ENCODE data around the gene RPL27A.

RPL27A gene

DNA sequence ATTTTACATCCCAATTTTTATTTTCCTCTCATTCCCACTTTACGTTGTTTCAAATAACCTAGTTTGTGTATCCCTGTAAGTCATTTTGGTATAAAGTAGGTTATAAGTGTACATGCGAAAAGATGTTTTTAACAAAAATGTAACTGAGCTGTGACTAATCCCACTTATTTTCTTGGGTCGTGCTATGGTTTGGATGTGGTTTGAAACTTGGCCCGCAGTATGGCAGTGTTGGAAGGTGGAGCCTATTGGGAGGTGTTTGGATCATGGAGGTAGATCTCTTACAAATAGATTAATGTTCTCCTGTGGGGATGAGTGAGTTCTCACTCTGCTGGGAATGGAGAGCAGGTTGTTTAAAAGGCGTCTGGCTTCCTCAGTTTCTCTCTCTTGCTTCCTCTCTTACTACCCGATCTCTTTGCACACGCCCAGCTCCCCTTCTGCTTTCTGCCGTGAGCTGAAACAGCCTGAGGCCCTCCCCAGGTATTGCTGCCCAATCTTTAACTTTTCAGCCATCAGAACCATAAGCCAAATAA, 7.2 kb downstream of the RPL27A start:
- in situ Hi-C loops (cut with MboI; ENCODE audit: low pct_unique_long_range_greater_than_20kb, low sequenced_read_pairs, unreplicated experiment) = no loop called here
- TF ChIP-seq, protein P1, sequence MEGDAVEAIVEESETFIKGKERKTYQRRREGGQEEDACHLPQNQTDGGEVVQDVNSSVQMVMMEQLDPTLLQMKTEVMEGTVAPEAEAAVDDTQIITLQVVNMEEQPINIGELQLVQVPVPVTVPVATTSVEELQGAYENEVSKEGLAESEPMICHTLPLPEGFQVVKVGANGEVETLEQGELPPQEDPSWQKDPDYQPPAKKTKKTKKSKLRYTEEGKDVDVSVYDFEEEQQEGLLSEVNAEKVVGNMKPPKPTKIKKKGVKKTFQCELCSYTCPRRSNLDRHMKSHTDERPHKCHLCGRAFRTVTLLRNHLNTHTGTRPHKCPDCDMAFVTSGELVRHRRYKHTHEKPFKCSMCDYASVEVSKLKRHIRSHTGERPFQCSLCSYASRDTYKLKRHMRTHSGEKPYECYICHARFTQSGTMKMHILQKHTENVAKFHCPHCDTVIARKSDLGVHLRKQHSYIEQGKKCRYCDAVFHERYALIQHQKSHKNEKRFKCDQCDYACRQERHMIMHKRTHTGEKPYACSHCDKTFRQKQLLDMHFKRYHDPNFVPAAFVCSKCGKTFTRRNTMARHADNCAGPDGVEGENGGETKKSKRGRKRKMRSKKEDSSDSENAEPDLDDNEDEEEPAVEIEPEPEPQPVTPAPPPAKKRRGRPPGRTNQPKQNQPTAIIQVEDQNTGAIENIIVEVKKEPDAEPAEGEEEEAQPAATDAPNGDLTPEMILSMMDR (IDR thresholded peaks at IDR 0.05; ENCODE audit: extremely low read depth, insufficient read depth, missing control alignments) = no peak
- no peak for DNase-seq (ENCODE audit: low spot score)

DNA sequence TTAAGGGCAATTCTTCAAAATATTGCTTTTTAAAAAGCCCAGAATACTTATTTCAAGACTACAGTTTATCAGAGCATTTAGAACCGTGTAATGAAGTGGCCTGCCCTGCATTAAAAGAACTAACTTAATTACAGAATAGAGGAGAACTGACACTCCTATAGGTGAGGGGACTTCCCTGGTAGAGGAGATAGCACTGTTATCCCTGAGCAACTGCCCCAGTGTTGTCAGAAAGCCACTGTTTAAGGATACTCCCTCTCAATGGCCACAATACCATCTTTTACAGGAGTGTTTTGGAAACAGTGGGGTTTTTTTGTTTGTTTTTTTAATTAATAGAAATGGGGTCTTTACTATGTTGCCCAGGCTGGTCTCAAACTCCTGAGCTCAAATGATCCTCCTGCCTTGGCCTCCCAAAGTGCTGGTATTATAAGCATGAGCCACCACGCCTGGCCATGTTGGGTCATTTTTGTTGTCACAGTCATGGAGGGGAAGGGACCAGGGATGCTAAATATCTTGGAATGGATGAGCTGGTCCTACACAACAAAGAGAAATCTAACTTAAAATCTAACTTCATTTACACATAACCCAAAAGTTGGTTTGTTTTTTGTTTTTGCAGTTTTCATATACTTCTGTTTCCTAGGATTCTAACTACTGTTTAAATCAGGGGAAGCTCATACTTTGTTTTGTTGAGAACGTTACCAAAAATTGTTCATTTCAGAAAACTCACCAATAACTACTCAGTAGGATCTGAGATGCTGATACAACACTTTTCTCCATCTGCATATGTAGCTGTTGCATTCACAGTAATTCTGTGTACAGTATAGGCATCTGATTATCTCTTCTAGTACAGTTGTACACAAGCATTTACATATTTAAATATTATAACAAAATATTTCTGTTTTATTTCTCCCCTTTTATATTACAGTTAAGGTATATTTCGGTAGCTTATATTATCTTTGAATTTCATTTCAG, 8.1 kb downstream of the RPL27A start:
- in situ Hi-C loops (cut with MboI; ENCODE audit: low pct_unique_long_range_greater_than_20kb, low sequenced_read_pairs, unreplicated experiment) = no loop called here
- DNase-seq (ENCODE audit: low spot score) = no peak
- TF ChIP-seq, protein P1 (IDR thresholded peaks at IDR 0.05; ENCODE audit: extremely low read depth, insufficient read depth, missing control alignments) = no peak

DNA sequence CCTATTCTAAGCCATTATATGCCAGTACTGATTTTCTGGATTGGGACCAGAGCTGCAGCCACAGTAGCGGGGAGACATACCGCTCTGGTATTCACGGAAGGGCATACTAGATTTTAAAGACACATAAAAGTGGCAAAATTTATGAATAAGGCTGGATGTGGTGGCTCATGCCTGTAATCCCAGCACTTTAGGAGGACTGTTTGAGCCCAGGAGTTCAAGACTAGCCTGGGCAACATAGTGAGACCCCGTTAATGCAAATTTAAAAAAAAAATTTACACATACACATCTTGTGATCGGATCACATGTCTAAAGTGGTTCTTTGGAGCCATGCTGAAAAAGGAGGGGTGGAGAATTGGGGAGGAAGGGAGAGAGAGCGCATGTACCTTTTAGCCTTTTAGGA, 9.0 kb downstream of the RPL27A start:
- no peak for DNase-seq (ENCODE audit: low spot score)
- in situ Hi-C loops (cut with MboI; ENCODE audit: low pct_unique_long_range_greater_than_20kb, low sequenced_read_pairs, unreplicated experiment) = no loop called here
- TF ChIP-seq, protein P1 (IDR thresholded peaks at IDR 0.05; ENCODE audit: extremely low read depth, insufficient read depth, missing control alignments) = no peak

GRCh38 chr11:8692417-8692816, 9.8 kb downstream of the RPL27A start:
- in situ Hi-C loops (cut with MboI; ENCODE audit: low pct_unique_long_range_greater_than_20kb, low sequenced_read_pairs, unreplicated experiment) = no loop called here
- DNase-seq (ENCODE audit: low spot score) = no peak
- TF ChIP-seq, protein P1 (IDR thresholded peaks at IDR 0.05; ENCODE audit: extremely low read depth, insufficient read depth, missing control alignments) = no peak

GRCh38 chr11:8693010-8693551, 10.5 kb downstream of the RPL27A start:
- TF ChIP-seq, protein P1 (IDR thresholded peaks at IDR 0.05; ENCODE audit: extremely low read depth, insufficient read depth, missing control alignments) = no peak
- in situ Hi-C loops (cut with MboI; ENCODE audit: low pct_unique_long_range_greater_than_20kb, low sequenced_read_pairs, unreplicated experiment) = no loop called here
- no peak for DNase-seq (ENCODE audit: low spot score)

- in situ Hi-C loops (cut with MboI; ENCODE audit: low pct_unique_long_range_greater_than_20kb, low sequenced_read_pairs, unreplicated experiment) = no loop called here
- no peak for DNase-seq (ENCODE audit: low spot score)
- TF ChIP-seq, protein P1 (IDR thresholded peaks at IDR 0.05; ENCODE audit: extremely low read depth, insufficient read depth, missing control alignments) = no peak
These were observed 11.0 kb downstream of the RPL27A start for GRCh38 chr11:8693555-8693954.

All from GM13977 (cell line).